ENCODE results near the gene SEZ6. TPM values are rescaled to one million over a fixed set of nuclear protein-coding genes. Genes with fewer than 3 reads are reported as not detected.

The SEZ6 gene
- total RNA-seq, 2 donors from 2014 or later: 0.35 TPM; not detected in 1

GRCh38 chr17:28906706-28907438 lies 99.0 kb downstream of the SEZ6 start:
- no peak overlapping the region for H3K4me3 ChIP-seq
- H3K36me3 ChIP-seq: peaks cover 58% of the 10 kb centered on the region
- H3K4me1 ChIP-seq: peaks cover 0 to 40% of the 10 kb centered on the region in 2 donors
- no peak for DNase-seq (ENCODE audit: low spot score)
- peak overlapping the region in 1 of 2 donors; percentile 61 for H3K27ac ChIP-seq
- TF ChIP-seq, protein P1, sequence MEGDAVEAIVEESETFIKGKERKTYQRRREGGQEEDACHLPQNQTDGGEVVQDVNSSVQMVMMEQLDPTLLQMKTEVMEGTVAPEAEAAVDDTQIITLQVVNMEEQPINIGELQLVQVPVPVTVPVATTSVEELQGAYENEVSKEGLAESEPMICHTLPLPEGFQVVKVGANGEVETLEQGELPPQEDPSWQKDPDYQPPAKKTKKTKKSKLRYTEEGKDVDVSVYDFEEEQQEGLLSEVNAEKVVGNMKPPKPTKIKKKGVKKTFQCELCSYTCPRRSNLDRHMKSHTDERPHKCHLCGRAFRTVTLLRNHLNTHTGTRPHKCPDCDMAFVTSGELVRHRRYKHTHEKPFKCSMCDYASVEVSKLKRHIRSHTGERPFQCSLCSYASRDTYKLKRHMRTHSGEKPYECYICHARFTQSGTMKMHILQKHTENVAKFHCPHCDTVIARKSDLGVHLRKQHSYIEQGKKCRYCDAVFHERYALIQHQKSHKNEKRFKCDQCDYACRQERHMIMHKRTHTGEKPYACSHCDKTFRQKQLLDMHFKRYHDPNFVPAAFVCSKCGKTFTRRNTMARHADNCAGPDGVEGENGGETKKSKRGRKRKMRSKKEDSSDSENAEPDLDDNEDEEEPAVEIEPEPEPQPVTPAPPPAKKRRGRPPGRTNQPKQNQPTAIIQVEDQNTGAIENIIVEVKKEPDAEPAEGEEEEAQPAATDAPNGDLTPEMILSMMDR (IDR thresholded peaks at IDR 0.05): no peak
- no peaks in the 10 kb centered on the region for H3K27me3 ChIP-seq
- H3K9me3 ChIP-seq: no peaks in the 10 kb centered on the region

GRCh38 chr17:28906276-28906675 lies 99.6 kb downstream of the SEZ6 start:
- Histone ChIP-seq H3K4me3 (no peak overlapping the region), H3K27me3 (no peaks in the 10 kb centered on the region), H3K9me3 (no peaks in the 10 kb centered on the region), H3K4me1 (peaks cover 0 to 46% of the 10 kb centered on the region in 2 donors), H3K27ac (no peak overlapping the region), H3K36me3 (peaks cover 52% of the 10 kb centered on the region)
- TF ChIP-seq, protein P1 (IDR thresholded peaks at IDR 0.05): no peak
- no peak for DNase-seq (ENCODE audit: low spot score)

Other genes with a start within 250 kb of the SEZ6 start
- gene FAM222B, start 163.2 kb downstream of the SEZ6 start, total RNA-seq: 10 to 100 TPM; 26.5 to 30.0 TPM
- gene ERAL1, start 151.0 kb downstream of the SEZ6 start, total RNA-seq: 10 to 100 TPM; 32.0 to 51.4 TPM
- gene FLOT2, start 108.3 kb downstream of the SEZ6 start, total RNA-seq: 10 to 100 TPM; 52.8 to 57.7 TPM
- 1 to 10 TPM; 2.5 to 3.9 TPM for gene DHRS13, start 103.0 kb downstream of the SEZ6 start, total RNA-seq
- gene PHF12, start 54.5 kb downstream of the SEZ6 start, total RNA-seq: 10 to 100 TPM; 19.6 to 35.7 TPM
- gene PIPOX, start 37.1 kb upstream of the SEZ6 start, total RNA-seq: under 1 TPM; 0.37 to 0.79 TPM
- gene MYO18A, start 174.4 kb upstream of the SEZ6 start, total RNA-seq: 100 to 1,000 TPM; 159 to 219 TPM
- not detected for gene CRYBA1, start 240.8 kb upstream of the SEZ6 start, total RNA-seq